RWPE1 (cell line): ENCODE results near the gene KCNMA1.

ENCODE experiments used
- CTCF ChIA-PET: fragments of 350-600 bp; sonication (Branson Sonifier 250); formaldehyde crosslinking; extraction: SDS; loops from one replicate; lab custom pipeline; 2021; lab: Yijun Ruan, JAX
- POLR2A ChIA-PET: fragments of 400-600 bp; formaldehyde crosslinking; extraction: SDS; loops from one replicate; lab custom pipeline; 2020; ENCODE audit warnings: antibody characterized with exemption; ENCODE audit not compliant: low non-redundant PET; lab: Yijun Ruan, JAX
- DNase-seq: peaks from one replicate; pipeline ENCODE4 v3.0.0; 2012; ENCODE audit warnings: low spot score
- H3K27ac ChIP-seq: fragments of 450-650 bp; 2 replicates; pipeline ENCODE4 v1.5.1; 2017
- CTCF ChIP-seq: fragments of 450-650 bp; conservative IDR thresholded peaks from 2 replicates; pipeline ENCODE4 v1.5.1; 2017; ENCODE audit warnings: low read depth, mild to moderate bottlenecking

The KCNMA1 gene

GRCh38 chr10:77165445-77166208 is 472.0 kb downstream of the KCNMA1 start:
- POLR2A ChIA-PET: no interaction called here
- TF ChIP-seq CTCF: peak; percentile 80
- peak; percentile 57 for DNase-seq
- CTCF ChIA-PET: interaction anchor here (0.6 to 3.5 kb wide), 16 partner anchors 8 to 1820 kb away, joined by 3 to 28 read pairs (median 3); no protein-coding TSS in a partner anchor
- H3K27ac ChIP-seq: no peak overlapping the region

GRCh38 chr10:77164616-77165311 is 472.8 kb downstream of the KCNMA1 start:
- ChIA-PET POLR2A (interaction anchor here (0.6 kb wide), 1 partner anchor 446 kb away, joined by 3 read pairs; no protein-coding TSS in a partner anchor), CTCF (interaction anchor here (0.8 to 3.5 kb wide), 9 partner anchors 9 to 547 kb away, joined by 3 to 28 read pairs (median 3); no protein-coding TSS in a partner anchor)
- no peak for DNase-seq
- peak overlapping the region; percentile 80; the same call in 1 of the 2 replicates for H3K27ac ChIP-seq
- no peak for TF ChIP-seq CTCF

GRCh38 chr10:77163670-77164348 is 473.8 kb downstream of the KCNMA1 start:
- CTCF ChIA-PET: interaction anchor here (0.6 to 3.5 kb wide), 4 partner anchors 9 to 652 kb away, joined by 3 to 28 read pairs (median 5); no protein-coding TSS in a partner anchor
- POLR2A ChIA-PET: no interaction called here
- TF ChIP-seq CTCF: no peak

GRCh38 chr10:77162697-77163096 is 474.9 kb downstream of the KCNMA1 start:
- H3K27ac ChIP-seq: no peak overlapping the region
- peak; percentile 56 for DNase-seq
- CTCF ChIA-PET: interaction anchor here (1.5 kb wide), 1 partner anchor 549 kb away, joined by 6 read pairs; no protein-coding TSS in a partner anchor
- POLR2A ChIA-PET: no interaction called here
- TF ChIP-seq CTCF: no peak

More at GRCh38 chr10:77163670-77164348, 473.8 kb downstream of the KCNMA1 start:
- DNase-seq: peak; percentile 92
- H3K27ac ChIP-seq: peak overlapping the region; percentile 80

- H3K27ac ChIP-seq: peak overlapping the region; percentile 79
- no peak for TF ChIP-seq CTCF
- ChIA-PET CTCF (interaction anchor here (0.6 to 1.1 kb wide), 2 partner anchors 51 to 169 kb away, joined by 3 to 4 read pairs; no protein-coding TSS in a partner anchor), POLR2A (no interaction called here)
- peak; percentile 91 for DNase-seq
Observed at GRCh38 chr10:77160679-77161078, 476.9 kb downstream of the KCNMA1 start.
